ENCODE data around the gene TMEM164. TPM values are rescaled to one million over a fixed set of nuclear protein-coding genes. Genes with fewer than 3 reads are reported as not detected.

TMEM164 gene
- total RNA-seq, 1 donor from 2014 or later: 14.2 TPM

- Histone ChIP-seq H3K36me3 (ENCODE audit: control insufficient read depth, insufficient read depth, low read length) (no peaks in the 10 kb centered on the region), H3K4me3 (ENCODE audit: low read depth, low read length) (no peak overlapping the region), H3K27me3 (ENCODE audit: control insufficient read depth, insufficient read depth, low read length) (no peaks in the 10 kb centered on the region)
- no peak for TF ChIP-seq CTCF (IDR thresholded peaks at IDR 0.05; ENCODE audit: insufficient read depth, low read length, poor library complexity, severe bottlenecking)
- DNase-seq (ENCODE audit: low read depth): no peak
These were observed 68.1 kb downstream of the TMEM164 start for GRCh38 chrX:110070970-110071369.

GRCh38 chrX:110081320-110081719 is 78.4 kb downstream of the TMEM164 start:
- no peak for DNase-seq (ENCODE audit: low read depth)
- no peaks in the 10 kb centered on the region for H3K27me3 ChIP-seq (ENCODE audit: control insufficient read depth, insufficient read depth, low read length)
- H3K36me3 ChIP-seq (ENCODE audit: control insufficient read depth, insufficient read depth, low read length): no peaks in the 10 kb centered on the region
- H3K4me3 ChIP-seq (ENCODE audit: low read depth, low read length): no peak overlapping the region
- no peak for TF ChIP-seq CTCF (IDR thresholded peaks at IDR 0.05; ENCODE audit: insufficient read depth, low read length, poor library complexity, severe bottlenecking)

GRCh38 chrX:110081740-110082139 is 78.8 kb downstream of the TMEM164 start:
- no peak overlapping the region for H3K4me3 ChIP-seq (ENCODE audit: low read depth, low read length)
- no peaks in the 10 kb centered on the region for H3K36me3 ChIP-seq (ENCODE audit: control insufficient read depth, insufficient read depth, low read length)
- no peak for DNase-seq (ENCODE audit: low read depth)
- H3K27me3 ChIP-seq (ENCODE audit: control insufficient read depth, insufficient read depth, low read length): no peaks in the 10 kb centered on the region
- TF ChIP-seq CTCF (IDR thresholded peaks at IDR 0.05; ENCODE audit: insufficient read depth, low read length, poor library complexity, severe bottlenecking): no peak

GRCh38 chrX:110082161-110082560 is 79.2 kb downstream of the TMEM164 start:
- Histone ChIP-seq H3K4me3 (ENCODE audit: low read depth, low read length) (no peak overlapping the region), H3K27me3 (ENCODE audit: control insufficient read depth, insufficient read depth, low read length) (no peaks in the 10 kb centered on the region), H3K36me3 (ENCODE audit: control insufficient read depth, insufficient read depth, low read length) (no peaks in the 10 kb centered on the region)
- DNase-seq (ENCODE audit: low read depth): no peak
- no peak for TF ChIP-seq CTCF (IDR thresholded peaks at IDR 0.05; ENCODE audit: insufficient read depth, low read length, poor library complexity, severe bottlenecking)

GRCh38 chrX:110086162-110086915 is 83.4 kb downstream of the TMEM164 start:
- no peak for DNase-seq (ENCODE audit: low read depth)
- H3K4me3 ChIP-seq (ENCODE audit: low read depth, low read length): no peak overlapping the region
- no peaks in the 10 kb centered on the region for H3K36me3 ChIP-seq (ENCODE audit: control insufficient read depth, insufficient read depth, low read length)
- H3K27me3 ChIP-seq (ENCODE audit: control insufficient read depth, insufficient read depth, low read length): no peaks in the 10 kb centered on the region
- TF ChIP-seq CTCF (IDR thresholded peaks at IDR 0.05; ENCODE audit: insufficient read depth, low read length, poor library complexity, severe bottlenecking): no peak
